Duodenal mucosa (tissue), 2 donors: ENCODE data around the gene ANKRD1.

ENCODE experiments used
- H3K27ac ChIP-seq: one replicate; pipeline ENCODE4 v1.7.0; 2013; ENCODE audit warnings: low read depth, low read length
- H3K27me3 ChIP-seq, 2 donors: one replicate each; pipeline ENCODE4 v1.7.0; 2013; ENCODE audit warnings: low read length in 2 of 2, control low read depth in 1 of 2; ENCODE audit not compliant: insufficient read depth in 2 of 2, control insufficient read depth in 1 of 2
- H3K36me3 ChIP-seq, 2 donors: one replicate each; pipeline ENCODE4 v1.7.0; 2013; ENCODE audit warnings: low read length in 2 of 2, control low read depth in 1 of 2; ENCODE audit not compliant: insufficient read depth in 2 of 2, control insufficient read depth in 1 of 2
- H3K4me1 ChIP-seq, 2 donors: one replicate each; pipeline ENCODE4 v1.7.0; 2013; ENCODE audit warnings: low read length in 2 of 2, control low read depth in 1 of 2; ENCODE audit not compliant: insufficient read depth in 2 of 2, control insufficient read depth in 1 of 2
- H3K4me3 ChIP-seq, 2 donors: one replicate each; pipeline ENCODE4 v1.7.0; 2013; ENCODE audit warnings: low read length in 2 of 2, low read depth in 1 of 2
- H3K9ac ChIP-seq, 2 donors: one replicate each; pipeline ENCODE4 v1.7.0; 2013; ENCODE audit warnings: low read length in 2 of 2, low read depth in 1 of 2
- H3K9me3 ChIP-seq, 2 donors: one replicate each; pipeline ENCODE4 v1.7.0; 2013; ENCODE audit warnings: low read length in 2 of 2, control low read depth in 1 of 2; ENCODE audit not compliant: control insufficient read depth in 1 of 2

Gene ANKRD1

DNA sequence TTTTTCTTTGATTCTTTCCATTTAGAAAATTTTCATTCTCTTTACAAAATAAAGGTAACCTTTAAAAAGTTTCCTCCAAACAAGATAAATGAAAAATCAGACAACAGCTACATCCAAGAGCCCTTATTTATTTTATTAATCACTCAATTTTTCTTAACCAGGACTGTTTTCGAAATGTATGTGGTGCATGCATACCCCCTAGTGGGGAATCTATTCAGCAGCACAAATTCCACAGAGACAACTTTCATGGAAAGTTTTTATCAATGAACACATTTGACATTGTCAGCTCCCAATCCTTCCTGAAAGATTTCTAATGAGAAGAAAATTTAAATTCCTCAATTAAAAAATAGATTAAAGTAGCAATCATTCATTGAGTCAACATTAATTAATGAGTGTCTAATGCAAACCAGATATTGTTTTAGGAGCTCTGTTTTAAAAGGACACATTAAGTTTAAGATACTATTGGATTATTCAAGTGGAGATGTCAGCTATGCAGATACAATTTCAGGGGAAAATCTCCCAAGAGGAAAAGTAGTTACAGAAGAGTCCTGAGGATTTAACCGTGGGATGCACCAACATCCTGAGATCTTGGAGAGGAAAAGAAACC is 57.9 kb downstream of the ANKRD1 start:
- Histone ChIP-seq H3K27me3 (peaks cover 7 to 19% of the 10 kb centered on the region in 2 donors), H3K9me3 (no peaks in the 10 kb centered on the region), H3K27ac (no peak overlapping the region)

More for the DNA sequence above, 57.9 kb downstream of the ANKRD1 start:
- Histone ChIP-seq H3K4me3 (no peak overlapping the region), H3K36me3 (no peaks in the 10 kb centered on the region), H3K9ac (no peak overlapping the region), H3K4me1 (no peaks in the 10 kb centered on the region)
